ENCODE results near the gene CSK.

Gene CSK

DNA sequence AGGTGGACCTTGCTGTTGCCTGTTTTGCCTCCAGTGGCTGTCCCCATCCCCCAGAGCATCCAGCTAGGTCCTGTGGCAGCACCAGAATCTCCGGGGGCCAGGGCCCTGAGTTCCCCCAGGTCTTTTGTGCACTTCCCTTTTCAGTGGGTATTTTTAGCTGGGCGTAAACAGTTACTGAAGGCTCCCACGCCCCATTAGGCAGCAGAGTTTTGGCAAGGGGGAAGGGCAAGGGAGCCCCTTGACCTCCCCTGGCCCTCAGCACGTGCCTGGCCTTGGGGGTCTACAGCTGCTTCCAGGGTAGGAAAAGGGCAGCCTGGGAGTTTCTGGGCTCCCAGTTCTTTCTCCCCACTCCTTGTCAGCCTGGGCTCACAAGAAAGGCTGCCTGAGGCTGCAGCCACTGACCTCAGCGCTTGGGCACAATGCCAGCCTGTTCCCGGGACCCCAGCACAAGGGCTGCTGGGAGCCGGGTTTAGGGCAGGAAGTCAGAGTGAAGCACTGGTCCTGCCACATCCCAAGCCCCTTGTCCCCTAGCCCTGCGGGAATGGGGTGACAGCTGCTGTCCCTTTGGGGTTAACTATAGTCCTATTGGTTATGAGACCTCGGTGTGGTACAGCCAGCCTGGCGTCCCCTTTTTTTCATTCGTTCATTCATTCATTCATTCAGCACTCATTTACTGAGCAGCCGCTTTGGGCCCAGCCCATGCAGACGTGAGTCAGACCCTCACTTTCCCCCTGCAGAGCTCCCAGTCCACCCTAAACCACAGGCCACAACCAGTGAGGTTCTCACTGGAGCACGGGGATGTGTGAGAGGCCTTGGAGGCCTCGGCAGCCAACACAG, 8.4 kb downstream of the CSK start:
- no peak for TF ChIP-seq CTCF (IDR thresholded peaks at IDR 0.05; ENCODE audit: insufficient read depth, low read length, poor library complexity, severe bottlenecking)
- Histone ChIP-seq H3K27me3 (replicated peaks; ENCODE audit: control insufficient read depth, insufficient read depth, low read length) (no peaks in the 10 kb centered on the region), H3K36me3 (ENCODE audit: control insufficient read depth, insufficient read depth, low read length) (peaks cover 20% of the 10 kb centered on the region), H3K4me3 (replicated peaks; ENCODE audit: low read depth, low read length) (peak overlapping the region; percentile 98)
- peak; percentile 82 for DNase-seq (ENCODE audit: extremely low read depth, insufficient read length)

DNA sequence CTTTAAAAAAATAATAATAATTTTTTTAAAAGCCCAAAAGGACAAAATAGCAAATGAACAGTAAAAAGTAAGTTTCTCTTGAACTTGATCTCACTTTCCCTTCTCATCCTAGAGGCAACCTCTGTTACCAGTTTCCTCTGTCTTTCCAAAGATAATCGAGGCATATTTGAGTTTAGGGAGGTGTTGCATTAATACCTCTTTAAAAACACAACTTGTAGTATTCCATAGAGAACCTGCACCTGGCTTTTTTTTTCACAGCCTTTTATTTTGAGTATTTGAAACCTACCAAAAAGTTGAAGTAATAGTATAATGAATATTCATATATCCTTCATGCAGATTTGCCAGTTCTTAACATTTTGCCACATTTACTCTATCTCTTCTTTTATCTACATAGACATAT, 9.1 kb downstream of the CSK start:
- TF ChIP-seq CTCF (IDR thresholded peaks at IDR 0.05; ENCODE audit: insufficient read depth, low read length, poor library complexity, severe bottlenecking): no peak
- Histone ChIP-seq H3K36me3 (ENCODE audit: control insufficient read depth, insufficient read depth, low read length) (peaks cover 17% of the 10 kb centered on the region), H3K4me3 (replicated peaks; ENCODE audit: low read depth, low read length) (peak overlapping the region; percentile 98; the same call in 1 of the 2 replicates), H3K27me3 (replicated peaks; ENCODE audit: control insufficient read depth, insufficient read depth, low read length) (no peaks in the 10 kb centered on the region)
- no peak for DNase-seq (ENCODE audit: extremely low read depth, insufficient read length)

- no peak for DNase-seq (ENCODE audit: extremely low read depth, insufficient read length)
Observed at GRCh38 chr15:74791667-74792066, 9.8 kb downstream of the CSK start.

DNA sequence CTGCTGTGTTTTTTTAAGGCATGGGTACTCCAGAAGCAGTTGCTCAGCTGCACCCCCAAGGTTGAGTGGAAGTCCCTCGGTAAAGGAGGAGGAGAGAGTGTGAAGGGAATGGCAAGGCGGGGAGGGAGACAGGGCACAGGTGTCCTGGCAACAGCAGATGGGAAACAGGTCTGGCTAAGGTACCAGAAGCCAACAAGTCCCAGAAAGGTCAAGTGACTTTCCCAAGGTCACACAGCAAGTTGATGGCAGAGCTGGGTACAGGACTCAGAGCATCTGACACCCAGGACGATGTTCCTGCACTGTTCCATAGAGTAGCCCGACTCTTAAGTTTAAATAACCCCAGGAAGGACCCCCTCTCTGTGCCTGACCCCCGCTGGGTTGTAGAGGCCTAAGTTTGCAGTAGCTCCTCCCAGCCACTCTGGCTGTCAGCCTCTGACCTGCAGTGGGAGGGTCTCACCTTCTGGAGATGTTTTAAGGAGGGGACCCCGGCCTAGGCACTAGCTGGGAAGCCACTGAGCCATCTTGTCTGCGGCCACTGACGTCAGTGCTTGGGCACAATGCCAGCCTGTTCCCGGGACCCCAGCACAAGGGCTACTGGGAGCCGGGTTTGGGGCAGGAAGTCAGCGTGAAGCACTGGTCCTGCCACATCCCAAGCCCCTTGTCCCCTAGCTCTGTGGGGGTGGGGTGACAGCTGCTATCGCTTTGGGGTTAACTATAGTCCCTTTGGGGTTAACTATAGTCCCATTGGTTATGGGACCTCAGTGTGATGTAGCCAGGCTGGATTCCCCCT, 10.5 kb downstream of the CSK start:
- TF ChIP-seq CTCF (IDR thresholded peaks at IDR 0.05; ENCODE audit: insufficient read depth, low read length, poor library complexity, severe bottlenecking): no peak
- H3K36me3 ChIP-seq (ENCODE audit: control insufficient read depth, insufficient read depth, low read length): peaks cover 17% of the 10 kb centered on the region

More at GRCh38 chr15:74791667-74792066, 9.8 kb downstream of the CSK start:
- Histone ChIP-seq H3K4me3 (replicated peaks; ENCODE audit: low read depth, low read length) (peak overlapping the region; percentile 29), H3K27me3 (replicated peaks; ENCODE audit: control insufficient read depth, insufficient read depth, low read length) (no peaks in the 10 kb centered on the region), H3K36me3 (ENCODE audit: control insufficient read depth, insufficient read depth, low read length) (peaks cover 17% of the 10 kb centered on the region)
- TF ChIP-seq CTCF (IDR thresholded peaks at IDR 0.05; ENCODE audit: insufficient read depth, low read length, poor library complexity, severe bottlenecking): no peak

GRCh38 chr15:74793135-74794028, 11.5 kb downstream of the CSK start:
- Histone ChIP-seq H3K36me3 (ENCODE audit: control insufficient read depth, insufficient read depth, low read length) (peaks cover 19% of the 10 kb centered on the region), H3K27me3 (replicated peaks; ENCODE audit: control insufficient read depth, insufficient read depth, low read length) (no peaks in the 10 kb centered on the region), H3K4me3 (replicated peaks; ENCODE audit: low read depth, low read length) (no peak overlapping the region)
- no peak for DNase-seq (ENCODE audit: extremely low read depth, insufficient read length)
- peak; percentile 78 for TF ChIP-seq CTCF (IDR thresholded peaks at IDR 0.05; ENCODE audit: insufficient read depth, low read length, poor library complexity, severe bottlenecking)

More for the DNA sequence above, 10.5 kb downstream of the CSK start:
- DNase-seq (ENCODE audit: extremely low read depth, insufficient read length): no peak
- Histone ChIP-seq H3K4me3 (replicated peaks; ENCODE audit: low read depth, low read length) (peak overlapping the region; percentile 29; the same call in 1 of the 2 replicates), H3K27me3 (replicated peaks; ENCODE audit: control insufficient read depth, insufficient read depth, low read length) (no peaks in the 10 kb centered on the region)

Measured in GM06990 (cell line).